Stimulated activated CD4-positive, alpha-beta T cell treated with anti-CD3 and anti-CD28 coated beads, Interleukin-2, amount 100 ng/mL, for 24 hours (primary cell): ENCODE data around the gene NOX4.
"Not testable (repeated sequence)": the region's sequence is repeated elsewhere in the genome, so short reads cannot be mapped to it uniquely, and the experiment has no call there.

ENCODE experiments used
- DNase-seq, 2 donors: peaks; one replicate each; pipeline ENCODE4 v3.0.0-alpha.2; 2020

Gene NOX4

GRCh38 chr11:89457190-89457589, 34.0 kb downstream of the NOX4 start:
- DNase-seq: no peak

- DNase-seq: no peak
Measured at GRCh38 chr11:89456681-89457080, 34.5 kb downstream of the NOX4 start.

DNA sequence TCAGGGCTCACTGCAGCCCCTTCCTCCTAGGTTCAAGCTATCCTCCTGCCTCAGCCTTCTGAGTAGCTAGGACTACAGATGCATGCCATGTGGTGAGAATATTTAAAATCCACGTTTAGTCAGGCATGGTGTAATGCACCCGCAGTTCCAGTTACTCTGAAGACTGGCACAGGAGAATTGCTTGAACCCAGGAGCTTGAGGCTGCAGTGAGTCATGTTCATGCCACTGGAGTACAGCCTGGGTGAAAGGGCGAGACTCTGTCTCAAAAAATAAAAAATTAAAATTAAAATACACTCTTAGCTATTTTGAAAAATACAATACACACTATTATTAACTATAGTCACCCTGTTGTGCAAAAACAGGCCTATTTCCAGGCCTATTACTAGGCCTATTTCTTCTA, 38.4 kb downstream of the NOX4 start:
- DNase-seq: no peak

- no peak for DNase-seq
Measured at GRCh38 chr11:89447845-89448244, 43.3 kb downstream of the NOX4 start.

DNA sequence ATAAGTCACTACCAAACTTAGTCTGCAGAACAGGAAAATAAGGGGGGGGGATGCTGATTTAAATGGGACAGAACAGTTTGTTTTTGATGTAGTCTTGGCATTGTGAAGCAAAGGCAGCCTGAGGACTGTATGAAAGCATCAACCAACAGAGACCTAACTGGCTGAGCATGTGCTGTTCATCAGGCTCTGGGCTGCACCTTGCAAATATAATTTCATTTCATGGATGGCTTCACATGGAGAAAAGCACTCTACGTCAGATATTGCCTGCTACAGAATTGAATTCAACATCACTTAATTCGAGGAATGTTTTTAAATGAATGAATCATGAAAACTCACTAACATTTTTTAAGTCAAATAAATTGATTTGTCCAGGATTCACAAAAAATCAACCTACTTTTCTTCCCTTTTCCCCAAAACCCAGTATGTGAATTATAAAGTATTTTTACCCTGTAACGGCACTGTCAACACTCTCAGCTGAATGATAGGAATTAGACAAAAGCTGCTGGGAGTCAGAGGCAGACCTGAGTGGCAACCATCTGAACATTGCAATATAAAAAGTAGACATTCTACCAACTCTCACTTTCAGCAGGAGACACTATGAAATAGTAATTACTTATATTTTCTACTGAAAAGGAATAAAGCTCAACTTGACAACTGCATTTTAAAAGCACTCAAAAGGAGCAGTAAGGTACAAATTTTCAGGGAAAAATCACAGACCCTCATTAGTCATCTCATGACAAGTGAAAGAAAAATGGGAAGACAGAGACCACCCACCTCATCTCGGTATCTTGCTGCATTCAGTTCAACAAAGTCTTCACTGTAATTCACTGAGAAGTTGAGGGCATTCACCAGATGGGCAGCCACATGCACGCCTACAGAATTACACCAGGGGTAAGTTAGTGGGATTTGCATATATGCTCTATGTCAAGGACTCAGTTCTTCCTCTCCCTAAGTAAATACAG, 47.5 kb downstream of the NOX4 start:
- no peak for DNase-seq

DNA sequence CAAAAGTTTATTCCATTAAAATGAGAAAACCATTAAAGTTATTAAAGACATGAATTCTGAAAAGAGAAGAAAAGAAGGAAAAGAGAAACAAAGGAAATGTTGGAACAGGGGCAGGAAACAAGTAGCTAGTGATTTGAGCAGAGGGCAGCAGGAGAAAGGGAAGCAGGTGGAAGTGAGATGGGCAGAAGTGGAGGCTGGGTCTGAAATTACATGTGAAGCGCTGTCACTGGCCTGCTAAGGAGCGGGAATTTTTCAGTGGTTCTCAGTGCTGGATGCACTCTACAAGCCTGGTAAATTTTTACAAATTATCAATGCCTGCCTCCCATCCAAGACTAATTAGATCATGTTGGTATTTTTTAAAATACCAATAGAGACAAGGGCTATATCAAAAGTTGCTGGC, 48.4 kb downstream of the NOX4 start:
- DNase-seq: no peak

- DNase-seq: no peak
Measured at GRCh38 chr11:89441606-89442005, 49.6 kb downstream of the NOX4 start.

- no peak for DNase-seq
Measured at GRCh38 chr11:89437317-89437716, 53.9 kb downstream of the NOX4 start.

GRCh38 chr11:89436071-89436470, 55.1 kb downstream of the NOX4 start:
- no peak for DNase-seq

DNA sequence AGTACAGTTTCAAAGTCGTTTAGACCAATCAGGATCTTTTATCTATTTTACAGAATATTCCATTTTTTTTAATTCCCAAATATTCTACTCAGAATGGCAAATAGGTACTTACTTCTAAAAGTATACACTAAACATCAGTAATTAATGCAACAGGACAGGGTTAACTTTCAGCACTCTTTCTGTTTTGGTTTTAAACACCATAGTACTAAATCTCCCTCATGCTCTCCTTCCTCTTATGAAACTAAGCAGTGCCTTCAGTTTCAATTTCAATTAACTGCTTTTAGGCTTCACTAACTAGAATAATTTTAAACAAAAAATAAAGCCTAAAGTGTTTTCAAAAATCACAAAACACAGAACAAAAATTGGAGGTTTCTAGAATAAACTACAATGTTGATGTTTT, 57.9 kb downstream of the NOX4 start:
- DNase-seq: no peak

GRCh38 chr11:89432182-89432581, 59.0 kb downstream of the NOX4 start:
- DNase-seq: not testable (repeated sequence)

DNA sequence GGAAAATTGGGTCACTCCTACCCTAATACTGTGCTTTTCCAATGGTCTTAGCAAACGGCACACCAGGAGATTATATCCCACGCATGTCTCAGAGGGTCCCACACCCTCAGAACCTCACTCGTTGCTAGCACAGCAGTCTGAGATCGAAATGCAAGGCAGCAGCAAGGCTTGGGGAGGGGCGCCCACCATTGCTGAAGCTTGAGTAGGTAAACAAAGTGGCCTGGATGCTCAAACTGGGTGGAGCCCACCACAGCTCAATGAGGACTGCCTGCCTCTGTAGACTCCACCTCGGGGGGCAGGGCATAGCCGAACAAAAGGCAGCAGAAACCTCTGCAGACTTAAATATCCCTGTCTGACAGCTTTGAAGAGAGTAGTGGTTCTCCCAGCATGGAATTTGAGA, 64.7 kb downstream of the NOX4 start:
- DNase-seq: not testable (repeated sequence)

DNA sequence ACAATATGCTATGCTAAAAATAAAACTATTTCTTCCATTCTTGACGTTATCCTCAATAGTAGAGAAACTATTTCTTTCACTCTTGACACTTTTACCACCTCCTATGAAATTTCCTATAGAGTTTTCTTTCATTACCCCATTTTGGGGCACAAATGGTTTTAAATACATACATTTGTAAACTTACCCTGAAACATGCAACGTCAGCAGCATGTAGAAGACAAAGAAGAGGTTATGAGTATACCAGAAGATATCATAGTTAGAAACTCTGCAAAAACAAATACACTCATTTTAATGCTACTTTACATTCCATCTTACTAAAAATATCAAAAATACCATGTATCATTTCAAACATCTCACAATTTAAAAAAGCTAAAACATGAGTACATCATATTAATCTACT, 69.5 kb downstream of the NOX4 start:
- no peak for DNase-seq

DNA sequence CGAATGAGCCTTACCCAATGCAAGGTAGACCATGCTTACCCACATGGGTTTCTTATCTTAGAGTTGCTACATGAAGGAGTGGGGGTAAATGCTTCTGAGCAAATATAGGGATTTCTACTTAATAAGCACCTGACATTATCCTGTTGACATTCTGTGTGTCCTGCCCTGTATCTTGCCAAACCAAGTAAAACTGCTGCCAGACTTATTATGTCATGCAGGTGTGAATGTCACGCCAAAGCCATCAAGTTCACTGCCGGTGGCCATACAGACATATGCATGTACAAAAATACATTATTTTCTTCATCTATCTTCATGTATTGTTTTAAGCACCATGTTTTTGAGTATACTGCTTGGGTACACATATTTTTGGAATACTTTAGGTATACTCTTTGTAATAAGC, 70.2 kb downstream of the NOX4 start:
- DNase-seq: no peak

- no peak for DNase-seq
Measured at GRCh38 chr11:89416961-89417360, 74.2 kb downstream of the NOX4 start.

- DNase-seq: not testable (repeated sequence)
Measured at GRCh38 chr11:89411112-89411511, 80.1 kb downstream of the NOX4 start.

DNA sequence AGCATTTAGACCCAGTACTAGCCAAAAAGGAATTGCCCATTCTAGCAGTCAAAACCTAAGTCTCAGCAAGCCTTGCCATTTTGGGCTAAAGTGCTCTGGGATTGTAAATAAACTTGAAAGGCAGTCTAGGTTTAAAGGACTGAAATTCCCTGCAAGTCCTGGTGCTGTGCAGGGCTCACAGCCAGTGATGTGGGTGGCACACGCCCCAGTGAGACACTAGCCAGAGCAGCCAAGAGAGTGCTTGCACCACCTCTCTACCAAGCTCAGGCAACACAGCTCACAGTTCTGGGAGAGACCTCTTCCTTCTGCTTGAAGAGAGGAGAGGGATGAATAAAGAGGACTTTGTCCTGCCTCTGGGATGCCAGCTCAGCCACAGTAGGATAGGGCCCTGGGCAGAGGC, 80.5 kb downstream of the NOX4 start:
- DNase-seq: not testable (repeated sequence)

GRCh38 chr11:89408441-89408840, 82.7 kb downstream of the NOX4 start:
- DNase-seq: not testable (repeated sequence)

GRCh38 chr11:89405629-89406028, 85.5 kb downstream of the NOX4 start:
- DNase-seq: no peak

GRCh38 chr11:89391654-89392053, 99.5 kb downstream of the NOX4 start:
- DNase-seq: not testable (repeated sequence)

DNA sequence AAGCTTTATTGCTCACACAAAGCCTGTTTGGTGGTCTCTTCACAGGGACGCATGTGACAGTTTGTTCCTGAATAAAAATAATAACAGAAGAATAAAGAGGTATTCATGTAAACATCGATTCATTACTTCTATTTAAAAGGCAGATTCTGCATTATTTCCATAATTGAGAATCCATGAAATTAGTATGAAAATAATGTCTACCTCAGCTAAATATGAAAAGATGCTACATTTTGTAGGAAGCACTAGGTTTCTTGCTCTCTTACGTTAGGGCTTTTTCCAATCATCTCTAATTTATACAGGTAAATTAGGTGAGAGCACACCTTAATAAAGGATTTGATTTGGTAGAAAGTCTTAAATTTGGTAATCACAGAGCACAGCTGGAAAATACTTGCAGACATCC, 103.7 kb downstream of the NOX4 start:
- not testable (repeated sequence) for DNase-seq

DNA sequence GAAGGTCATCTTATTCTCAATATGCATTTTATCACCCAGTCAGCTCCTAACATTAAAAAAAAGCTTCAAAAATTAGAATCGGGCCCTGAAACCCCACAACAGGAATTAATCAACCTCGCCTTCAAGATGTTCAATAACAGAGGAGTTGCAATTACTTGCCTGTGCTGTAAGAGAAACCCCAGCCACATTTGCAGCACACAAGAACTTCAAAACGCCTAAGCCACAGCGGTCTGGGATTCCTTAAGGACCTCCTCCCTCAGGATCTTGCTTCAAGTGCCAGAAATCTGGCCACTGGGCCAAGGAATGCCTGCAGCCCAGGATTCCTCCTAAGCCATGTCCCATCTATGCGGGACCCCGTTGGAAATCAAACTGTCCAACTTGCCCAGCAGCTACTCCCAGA, 108.2 kb downstream of the NOX4 start:
- not testable (repeated sequence) for DNase-seq

DNA sequence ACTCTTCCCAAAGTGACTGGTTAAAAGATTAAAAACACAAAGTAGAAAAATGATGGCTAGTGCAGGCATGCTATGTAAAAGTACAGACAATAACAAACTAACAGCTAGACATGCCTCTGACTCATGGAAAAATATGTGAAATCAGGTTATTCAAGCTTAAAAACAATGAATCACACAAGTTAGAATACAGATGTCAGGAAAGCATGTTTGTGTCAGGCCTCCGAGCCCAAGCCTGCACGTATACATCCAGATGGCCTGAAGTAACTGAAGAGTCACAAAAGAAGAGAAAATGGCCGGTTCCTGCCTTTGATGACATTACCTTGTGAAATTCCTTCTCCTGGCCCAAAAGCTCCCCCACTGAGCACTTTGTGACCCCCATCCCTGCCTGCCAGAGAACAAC, 110.1 kb downstream of the NOX4 start:
- no peak for DNase-seq

DNA sequence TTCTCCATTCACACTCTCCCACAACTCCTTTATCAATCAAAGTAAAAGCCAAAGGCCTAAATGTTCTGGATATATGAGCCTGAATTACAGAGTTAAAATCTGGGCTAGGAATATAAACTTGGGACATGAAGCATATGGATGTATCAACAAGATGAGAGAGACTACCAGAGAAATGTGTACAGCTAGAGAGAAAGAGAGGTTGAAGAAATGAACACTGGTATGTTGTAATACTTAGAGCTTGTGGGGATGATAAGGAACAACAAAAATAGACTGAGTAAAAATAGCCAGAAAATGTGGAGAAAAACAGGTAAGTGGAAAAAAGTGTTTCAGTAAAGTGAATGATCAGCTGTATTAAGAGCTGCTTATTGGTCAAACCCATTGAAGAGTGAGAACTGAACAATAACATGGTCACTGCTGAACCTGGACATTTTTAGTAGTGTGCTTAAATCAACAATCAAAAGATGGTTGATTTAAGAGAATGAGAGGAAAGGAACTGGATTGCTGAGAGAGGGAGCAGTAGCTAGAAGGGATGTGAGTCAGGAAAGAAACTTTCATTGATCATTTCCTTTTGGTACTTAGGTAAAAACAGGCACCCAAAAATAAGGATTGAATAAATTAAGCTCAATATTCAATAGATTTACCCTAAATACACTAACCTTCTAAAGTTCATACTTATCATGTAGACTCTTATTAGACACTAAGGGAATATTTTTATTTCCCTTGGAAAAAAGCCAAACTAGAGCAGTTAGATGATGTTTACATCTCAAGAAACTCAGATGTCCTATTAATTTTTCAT, 111.0 kb downstream of the NOX4 start:
- DNase-seq: not testable (repeated sequence)
